GM12891 (cell line): Measurements from ENCODE around the gene DNHD1.

Experiments used
- POLR2A ChIP-seq: IDR thresholded peaks from 2 replicates; pipeline ENCODE4 v1.6.1; 2011; ENCODE audit warnings: low read depth, low read length, control low read depth
- TAF1 ChIP-seq: IDR thresholded peaks from 2 replicates; pipeline ENCODE4 v1.6.1; 2011; ENCODE audit warnings: low read depth, low read length, control low read depth

- TF ChIP-seq TAF1 (no peak), POLR2A (no peak)
Measured at GRCh38 chr11:6614446-6614845, 117.4 kb downstream of the DNHD1 start.
